ENCODE measurements around the gene CLDN2. TPM values are rescaled to one million over a fixed set of nuclear protein-coding genes. Genes with fewer than 3 reads are reported as not detected.

The CLDN2 gene
- total and polyA plus RNA-seq, 10 of the 15 experiments (the other 5 are each of a cell fraction or from before 2014, with no cell fraction given) = 0.06 TPM; not detected in 9

- H3K4me1 ChIP-seq (ENCODE audit: control insufficient read depth, insufficient read depth, low read length) = no peaks in the 10 kb centered on the region
- no peaks in the 10 kb centered on the region; a peak in 1 of 4 replicates for H3K27me3 ChIP-seq (replicated peaks in 1 of 2; ENCODE audit: control insufficient read depth in 2 of 2, insufficient read depth in 2 of 2, low read length in 1 of 2)
- H3K36me3 ChIP-seq (ENCODE audit: control insufficient read depth in 2 of 2, insufficient read depth in 2 of 2, low read length in 1 of 2) = no peaks in the 10 kb centered on the region
- no peaks in the 10 kb centered on the region for H3K9me3 ChIP-seq (replicated peaks; ENCODE audit: control insufficient read depth, insufficient read depth, low read length)
- ChIA-PET CTCF (interaction anchor here (1.6 kb wide), 1 partner anchor 11 kb away, joined by 4 read pairs; no protein-coding TSS in a partner anchor), POLR2A (no interaction called here), SMC1A (ENCODE audit: uncharacterized antibody, unreplicated experiment) (interaction anchor here (1.5 kb wide), 1 partner anchor 54 kb away, joined by 3 read pairs; no protein-coding TSS in a partner anchor), RAD21 (ENCODE audit: unreplicated experiment) (no interaction called here)
- no peak for FAIRE-seq
- no peaks in the 10 kb centered on the region for H4K20me1 ChIP-seq (ENCODE audit: control insufficient read depth, insufficient read depth)
- H3K27ac ChIP-seq (ENCODE audit: control insufficient read depth, insufficient read depth) = no peak overlapping the region
- no peak overlapping the region for H2AFZ ChIP-seq (ENCODE audit: control insufficient read depth, low read depth, low read length)
- no peak overlapping the region for H3K4me3 ChIP-seq
- no peak for ATAC-seq
- in situ Hi-C loops (cut with MboI) = no loop called here
- H3K79me2 ChIP-seq (ENCODE audit: control insufficient read depth, insufficient read depth, low read length) = no peaks in the 10 kb centered on the region
- no peak for DNase-seq (ENCODE audit: low read depth, low spot score)
- WGBS (ENCODE audit: insufficient coverage, insufficient replicate concordance, low lambda C conversion rate, missing lambda C conversion rate) = 29% methylated on average over 3 of the region's 3 CpGs
- no peak overlapping the region for H3K9ac ChIP-seq (ENCODE audit: control insufficient read depth, insufficient read depth, low read length)
- BruUV-seq (replicated peaks) = no TSS peak
- H3K4me2 ChIP-seq (ENCODE audit: control insufficient read depth, insufficient read depth) = no peak overlapping the region
- intact Hi-C loops (cut with micrococcal nuclease; ENCODE audit: unreplicated experiment) = no loop called here
- TF ChIP-seq SPI1 (IDR thresholded peaks at IDR 0.05; ENCODE audit: borderline replicate concordance, insufficient read depth, low read depth, low read length) = no peak
- no peak for TF ChIP-seq NR2C1 (IDR thresholded peaks at IDR 0.05)
- no peak for TF ChIP-seq SMARCA5 (IDR thresholded peaks at IDR 0.05)
- no peak for TF ChIP-seq ZNF622 (IDR thresholded peaks at IDR 0.05)
- TF ChIP-seq USF1 (IDR thresholded peaks at IDR 0.05; ENCODE audit: borderline replicate concordance, extremely low read length, insufficient read depth, low read depth, low read length) = no peak
- TF ChIP-seq BCLAF1 (IDR thresholded peaks at IDR 0.05) = no peak
- no peak for TF ChIP-seq TCF3 (IDR thresholded peaks at IDR 0.05; ENCODE audit: borderline replicate concordance, insufficient read depth, low read depth, low read length)
- TF ChIP-seq HDAC6 (IDR thresholded peaks at IDR 0.05; ENCODE audit: unreplicated experiment) = no peak
- TF ChIP-seq IRF4 (IDR thresholded peaks at IDR 0.05; ENCODE audit: low read depth, low read length) = no peak
- TF ChIP-seq ZNF384 (IDR thresholded peaks at IDR 0.05; ENCODE audit: borderline replicate concordance, low read depth, low read length) = no peak
- TF ChIP-seq RAD21 (IDR thresholded peaks at IDR 0.05; ENCODE audit: insufficient read depth, low read depth, low read length) = no peak
- no peak for TF ChIP-seq MAX (IDR thresholded peaks at IDR 0.05; ENCODE audit: low read depth, low read length)
- TF ChIP-seq RBBP5 (conservative IDR thresholded peaks at IDR 0.05) = no peak
- no peak for TF ChIP-seq MEF2B (IDR thresholded peaks at IDR 0.05; ENCODE audit: partially characterized antibody, poor library complexity, severe bottlenecking)
- TF ChIP-seq CTCF (IDR thresholded peaks at IDR 0.05 in 2 of 3, conservative IDR thresholded peaks at IDR 0.05 in 1 of 3; ENCODE audit: control insufficient read depth in 2 of 3, extremely low read depth in 1 of 3, insufficient read depth in 1 of 3, low read depth in 3 of 3, low read length in 3 of 3) = no peak
- TF ChIP-seq CBFB (IDR thresholded peaks at IDR 0.05; ENCODE audit: low read depth) = no peak
Measured at GRCh38 chrX:106948641-106949040, 28.4 kb downstream of the CLDN2 start.
